ENCODE measurements around the gene PLAU. TPM values are rescaled to one million over a fixed set of nuclear protein-coding genes. Genes with fewer than 3 reads are reported as not detected.

Gene PLAU
- total and polyA plus RNA-seq, 2 experiments from 2014 or later, result 13.3 to 17.5 TPM

DNA sequence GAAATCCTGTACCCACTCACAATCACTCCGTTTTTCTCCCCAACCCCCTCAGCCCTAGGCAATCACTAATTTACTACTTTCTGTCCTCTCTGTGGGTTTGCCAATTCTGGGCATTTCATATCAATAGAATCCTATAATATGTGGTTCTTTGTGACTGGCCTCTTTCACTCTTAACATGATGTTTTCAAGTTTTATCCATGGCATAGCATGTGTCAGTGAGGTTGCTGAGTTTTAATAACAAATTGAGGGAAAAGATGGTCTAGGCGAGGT lies 11.9 kb downstream of the PLAU start (continued):
- TF ChIP-seq NANOG (IDR thresholded peaks at IDR 0.05; ENCODE audit: borderline replicate concordance), result no peak

DNA sequence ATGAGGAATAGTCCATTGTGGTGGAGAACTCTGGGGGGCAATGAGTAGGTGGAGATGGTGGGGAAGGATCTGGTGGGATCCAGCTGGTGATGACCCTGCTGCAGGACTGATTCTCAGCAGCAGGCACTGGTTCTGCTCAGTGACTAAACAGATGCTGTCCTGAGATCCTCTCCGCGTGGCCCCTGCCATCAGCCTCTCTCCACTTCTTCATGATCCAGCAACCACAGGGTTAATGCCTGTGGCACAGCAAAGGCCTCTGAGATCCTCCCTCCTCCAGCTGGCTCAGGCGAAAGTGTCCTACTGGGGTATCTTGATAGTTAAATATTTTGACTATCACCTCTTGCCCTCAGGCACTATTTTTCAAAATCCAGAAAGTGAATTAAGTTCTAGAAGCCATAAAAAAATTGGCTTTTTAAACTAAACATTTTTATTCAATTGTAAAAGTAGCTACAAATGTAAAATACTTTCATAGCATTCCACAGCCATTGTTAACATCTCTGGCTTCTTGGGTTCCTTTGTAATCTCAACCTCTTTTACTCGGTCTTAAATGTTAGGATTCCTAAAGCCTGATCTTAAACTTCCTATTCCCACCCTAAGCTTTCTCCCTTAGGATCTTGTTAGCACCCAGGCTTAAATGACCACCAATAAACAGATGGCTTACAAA lies 13.1 kb downstream of the PLAU start:
- Histone ChIP-seq H3K79me2 (replicated peaks; ENCODE audit: insufficient read depth) (no peaks in the 10 kb centered on the region), H3K4me1 (ENCODE audit: insufficient read depth) (peaks cover 15% of the 10 kb centered on the region), H3K27me3 (ENCODE audit: insufficient read depth) (no peaks in the 10 kb centered on the region), H2AFZ (peak overlapping the region; percentile 4; the same call in 1 of the 2 replicates), H3K4me2 (peak overlapping the region; percentile 30), H3K9me2 (ENCODE audit: insufficient read depth) (peaks cover 16% of the 10 kb centered on the region), H3K4me3 (no peak overlapping the region), H3K27ac (ENCODE audit: low read depth) (peak overlapping the region; percentile 57), H3K36me3 (ENCODE audit: insufficient read depth) (no peaks in the 10 kb centered on the region; the same call in 1 of the 2 replicates), H3F3A (replicated peaks; ENCODE audit: low read depth) (0 out of 2 replicates have a peak, but pooled peaks cover 2% of the 10 kb centered on the region), H4K20me1 (replicated peaks; ENCODE audit: insufficient read depth) (no peaks in the 10 kb centered on the region)
- Mint-ChIP-seq H3K9me3 (no peaks in the 10 kb centered on the region), H3K4me1 (peaks cover 24% of the 10 kb centered on the region), H3K4me3 (no peak overlapping the region; the same call in 2 of the 3 replicates), H3K27me3 (ENCODE audit: insufficient read depth, low read depth, poor library complexity) (peaks cover 10% of the 10 kb centered on the region), H3K27ac (no peak overlapping the region), H3K36me3 (ENCODE audit: low read depth) (no peaks in the 10 kb centered on the region; the same call in 2 of the 3 replicates)
- TF ChIP-seq, protein P1, sequence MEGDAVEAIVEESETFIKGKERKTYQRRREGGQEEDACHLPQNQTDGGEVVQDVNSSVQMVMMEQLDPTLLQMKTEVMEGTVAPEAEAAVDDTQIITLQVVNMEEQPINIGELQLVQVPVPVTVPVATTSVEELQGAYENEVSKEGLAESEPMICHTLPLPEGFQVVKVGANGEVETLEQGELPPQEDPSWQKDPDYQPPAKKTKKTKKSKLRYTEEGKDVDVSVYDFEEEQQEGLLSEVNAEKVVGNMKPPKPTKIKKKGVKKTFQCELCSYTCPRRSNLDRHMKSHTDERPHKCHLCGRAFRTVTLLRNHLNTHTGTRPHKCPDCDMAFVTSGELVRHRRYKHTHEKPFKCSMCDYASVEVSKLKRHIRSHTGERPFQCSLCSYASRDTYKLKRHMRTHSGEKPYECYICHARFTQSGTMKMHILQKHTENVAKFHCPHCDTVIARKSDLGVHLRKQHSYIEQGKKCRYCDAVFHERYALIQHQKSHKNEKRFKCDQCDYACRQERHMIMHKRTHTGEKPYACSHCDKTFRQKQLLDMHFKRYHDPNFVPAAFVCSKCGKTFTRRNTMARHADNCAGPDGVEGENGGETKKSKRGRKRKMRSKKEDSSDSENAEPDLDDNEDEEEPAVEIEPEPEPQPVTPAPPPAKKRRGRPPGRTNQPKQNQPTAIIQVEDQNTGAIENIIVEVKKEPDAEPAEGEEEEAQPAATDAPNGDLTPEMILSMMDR (conservative IDR thresholded peaks at IDR 0.05; ENCODE audit: low read depth in 2 of 2), result no peak
- no peak for TF ChIP-seq EZH2phosphoT487 (IDR thresholded peaks at IDR 0.05; ENCODE audit: unreplicated experiment)
- TF ChIP-seq, protein P2, sequence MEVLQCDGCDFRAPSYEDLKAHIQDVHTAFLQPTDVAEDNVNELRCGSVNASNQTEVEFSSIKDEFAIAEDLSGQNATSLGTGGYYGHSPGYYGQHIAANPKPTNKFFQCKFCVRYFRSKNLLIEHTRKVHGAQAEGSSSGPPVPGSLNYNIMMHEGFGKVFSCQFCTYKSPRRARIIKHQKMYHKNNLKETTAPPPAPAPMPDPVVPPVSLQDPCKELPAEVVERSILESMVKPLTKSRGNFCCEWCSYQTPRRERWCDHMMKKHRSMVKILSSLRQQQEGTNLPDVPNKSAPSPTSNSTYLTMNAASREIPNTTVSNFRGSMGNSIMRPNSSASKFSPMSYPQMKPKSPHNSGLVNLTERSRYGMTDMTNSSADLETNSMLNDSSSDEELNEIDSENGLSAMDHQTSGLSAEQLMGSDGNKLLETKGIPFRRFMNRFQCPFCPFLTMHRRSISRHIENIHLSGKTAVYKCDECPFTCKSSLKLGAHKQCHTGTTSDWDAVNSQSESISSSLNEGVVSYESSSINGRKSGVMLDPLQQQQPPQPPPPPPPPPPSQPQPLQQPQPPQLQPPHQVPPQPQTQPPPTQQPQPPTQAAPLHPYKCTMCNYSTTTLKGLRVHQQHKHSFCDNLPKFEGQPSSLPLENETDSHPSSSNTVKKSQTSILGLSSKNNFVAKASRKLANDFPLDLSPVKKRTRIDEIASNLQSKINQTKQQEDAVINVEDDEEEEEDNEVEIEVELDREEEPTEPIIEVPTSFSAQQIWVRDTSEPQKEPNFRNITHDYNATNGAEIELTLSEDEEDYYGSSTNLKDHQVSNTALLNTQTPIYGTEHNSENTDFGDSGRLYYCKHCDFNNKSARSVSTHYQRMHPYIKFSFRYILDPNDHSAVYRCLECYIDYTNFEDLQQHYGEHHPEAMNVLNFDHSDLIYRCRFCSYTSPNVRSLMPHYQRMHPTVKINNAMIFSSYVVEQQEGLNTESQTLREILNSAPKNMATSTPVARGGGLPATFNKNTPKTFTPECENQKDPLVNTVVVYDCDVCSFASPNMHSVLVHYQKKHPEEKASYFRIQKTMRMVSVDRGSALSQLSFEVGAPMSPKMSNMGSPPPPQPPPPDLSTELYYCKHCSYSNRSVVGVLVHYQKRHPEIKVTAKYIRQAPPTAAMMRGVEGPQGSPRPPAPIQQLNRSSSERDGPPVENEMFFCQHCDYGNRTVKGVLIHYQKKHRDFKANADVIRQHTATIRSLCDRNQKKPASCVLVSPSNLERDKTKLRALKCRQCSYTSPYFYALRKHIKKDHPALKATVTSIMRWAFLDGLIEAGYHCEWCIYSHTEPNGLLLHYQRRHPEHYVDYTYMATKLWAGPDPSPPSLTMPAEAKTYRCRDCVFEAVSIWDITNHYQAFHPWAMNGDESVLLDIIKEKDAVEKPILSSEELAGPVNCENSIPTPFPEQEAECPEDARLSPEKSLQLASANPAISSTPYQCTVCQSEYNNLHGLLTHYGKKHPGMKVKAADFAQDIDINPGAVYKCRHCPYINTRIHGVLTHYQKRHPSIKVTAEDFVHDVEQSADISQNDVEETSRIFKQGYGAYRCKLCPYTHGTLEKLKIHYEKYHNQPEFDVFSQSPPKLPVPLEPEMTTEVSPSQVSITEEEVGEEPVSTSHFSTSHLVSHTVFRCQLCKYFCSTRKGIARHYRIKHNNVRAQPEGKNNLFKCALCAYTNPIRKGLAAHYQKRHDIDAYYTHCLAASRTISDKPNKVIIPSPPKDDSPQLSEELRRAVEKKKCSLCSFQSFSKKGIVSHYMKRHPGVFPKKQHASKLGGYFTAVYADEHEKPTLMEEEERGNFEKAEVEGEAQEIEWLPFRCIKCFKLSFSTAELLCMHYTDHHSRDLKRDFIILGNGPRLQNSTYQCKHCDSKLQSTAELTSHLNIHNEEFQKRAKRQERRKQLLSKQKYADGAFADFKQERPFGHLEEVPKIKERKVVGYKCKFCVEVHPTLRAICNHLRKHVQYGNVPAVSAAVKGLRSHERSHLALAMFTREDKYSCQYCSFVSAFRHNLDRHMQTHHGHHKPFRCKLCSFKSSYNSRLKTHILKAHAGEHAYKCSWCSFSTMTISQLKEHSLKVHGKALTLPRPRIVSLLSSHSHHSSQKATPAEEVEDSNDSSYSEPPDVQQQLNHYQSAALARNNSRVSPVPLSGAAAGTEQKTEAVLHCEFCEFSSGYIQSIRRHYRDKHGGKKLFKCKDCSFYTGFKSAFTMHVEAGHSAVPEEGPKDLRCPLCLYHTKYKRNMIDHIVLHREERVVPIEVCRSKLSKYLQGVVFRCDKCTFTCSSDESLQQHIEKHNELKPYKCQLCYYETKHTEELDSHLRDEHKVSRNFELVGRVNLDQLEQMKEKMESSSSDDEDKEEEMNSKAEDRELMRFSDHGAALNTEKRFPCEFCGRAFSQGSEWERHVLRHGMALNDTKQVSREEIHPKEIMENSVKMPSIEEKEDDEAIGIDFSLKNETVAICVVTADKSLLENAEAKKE (CRISPR knock-in tag; IDR thresholded peaks at IDR 0.05), result peak; percentile 79
- no peak for TF ChIP-seq ZNF114 (CRISPR knock-in tag; IDR thresholded peaks at IDR 0.05)
- no peak for TF ChIP-seq JUNB (IDR thresholded peaks at IDR 0.05; ENCODE audit: unreplicated experiment)
- TF ChIP-seq POLR2AphosphoS5 (IDR thresholded peaks at IDR 0.05; ENCODE audit: low read depth), result no peak
- TF ChIP-seq EZH2 (IDR thresholded peaks at IDR 0.05; ENCODE audit: low read depth, unreplicated experiment), result no peak
- peak; percentile 68 for DNase-seq (ENCODE audit: low spot score)
- peak; percentile 87 for ATAC-seq
